GM19240 (cell line): Measurements from ENCODE around the gene EOLA2.
"Not testable (repeated sequence)": the region's sequence is repeated elsewhere in the genome, so short reads cannot be mapped to it uniquely, and the experiment has no call there.

Experiments
- DNase-seq: peaks from one replicate; pipeline ENCODE4 v3.0.0; 2011; ENCODE audit warnings: low spot score; ENCODE audit not compliant: insufficient read length

EOLA2 gene

DNA sequence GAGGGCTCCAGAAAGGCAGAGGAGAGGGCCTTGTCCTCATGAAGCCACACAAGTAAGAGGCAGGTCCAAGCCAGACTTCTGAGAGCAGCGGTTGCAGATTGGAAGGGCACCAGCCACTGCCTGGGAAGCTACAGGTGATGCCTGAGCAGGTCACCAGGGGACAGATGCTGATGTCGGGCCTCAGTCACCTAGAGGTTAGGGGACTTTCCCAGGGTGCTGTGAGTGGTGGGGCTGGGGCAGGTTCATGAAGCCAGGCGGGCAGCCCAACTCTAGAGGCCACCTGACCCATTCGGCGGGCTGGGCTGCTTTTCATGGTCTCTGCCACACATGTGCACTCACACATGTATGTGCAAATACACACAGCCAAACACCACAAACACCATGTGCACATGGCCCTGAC, 5.3 kb downstream of the EOLA2 start:
- DNase-seq: not testable (repeated sequence)

- not testable (repeated sequence) for DNase-seq
Measured at GRCh38 chrX:149932150-149932549, 6.1 kb downstream of the EOLA2 start.

DNA sequence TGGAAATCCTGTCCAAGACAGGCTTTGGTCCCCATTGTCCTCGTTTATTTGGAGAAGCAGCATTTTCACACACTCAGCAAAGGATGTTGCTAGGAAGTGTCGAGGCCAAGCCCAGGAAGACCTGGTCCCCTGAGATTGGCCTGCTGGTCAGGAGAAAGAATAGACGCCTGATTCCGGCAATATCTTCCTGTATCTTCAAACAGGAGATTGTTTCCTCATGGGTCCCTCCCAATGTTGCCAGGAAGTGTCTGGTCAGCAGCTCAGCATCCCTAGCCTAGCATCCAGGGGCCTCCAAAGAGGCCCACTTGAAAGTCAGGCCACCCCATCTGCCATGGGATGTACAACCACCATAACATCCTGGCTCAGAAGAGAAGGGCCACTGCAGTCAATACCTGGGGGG, 6.9 kb downstream of the EOLA2 start:
- DNase-seq: not testable (repeated sequence)

GRCh38 chrX:149929400-149929799, 8.9 kb downstream of the EOLA2 start, which contains the start of gene HSFX4:
TSS of gene HSFX4 (plus strand) at chrX:149929573. CDS start at chrX:149929645, 72 bp downstream.
- not testable (repeated sequence) for DNase-seq

- DNase-seq: not testable (repeated sequence)
Measured at GRCh38 chrX:149928635-149929034, 9.7 kb downstream of the EOLA2 start.

- DNase-seq: not testable (repeated sequence)
Measured at GRCh38 chrX:149927964-149928258, 10.4 kb downstream of the EOLA2 start.

GRCh38 chrX:149927245-149927963, 10.9 kb downstream of the EOLA2 start:
- DNase-seq: not testable (repeated sequence)

- DNase-seq: not testable (repeated sequence)
Measured at GRCh38 chrX:149924434-149924833, 13.9 kb downstream of the EOLA2 start.

- DNase-seq: not testable (repeated sequence)
Measured at GRCh38 chrX:149923836-149924235, 14.5 kb downstream of the EOLA2 start.

DNA sequence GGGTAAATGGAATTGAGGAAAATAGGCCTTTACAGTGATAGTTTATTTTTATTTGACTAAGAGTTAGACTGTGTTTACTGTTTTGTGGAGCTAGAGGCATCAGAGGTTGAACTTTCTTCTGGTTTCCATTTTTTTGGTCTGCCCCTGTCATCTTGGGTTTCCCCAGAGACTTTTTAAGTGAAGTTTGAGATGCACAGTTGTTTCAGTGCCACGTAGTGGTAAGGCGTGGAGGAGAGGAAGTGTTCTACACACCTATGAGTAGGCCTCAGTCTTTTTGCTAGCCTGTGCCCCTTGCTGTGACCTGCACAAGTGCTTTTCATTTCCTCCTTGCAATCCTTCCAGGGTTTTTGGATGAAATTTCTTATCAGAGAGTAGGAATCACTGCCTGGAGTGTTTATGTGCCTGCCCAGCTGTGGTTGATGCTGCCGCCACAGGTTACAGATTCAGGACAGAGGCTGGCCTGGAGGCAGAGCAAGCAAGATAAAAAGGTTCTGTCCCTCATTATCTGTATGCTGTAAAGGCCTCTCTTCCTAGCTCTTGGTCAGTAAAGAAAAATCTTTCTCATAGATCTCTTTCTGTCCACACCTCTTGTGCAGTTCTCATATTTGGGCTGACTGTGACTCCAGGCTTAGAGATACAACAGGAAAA, 21.4 kb downstream of the EOLA2 start:
- no peak for DNase-seq

- DNase-seq: no peak
Measured at GRCh38 chrX:149910178-149910695, 28.1 kb downstream of the EOLA2 start.

DNA sequence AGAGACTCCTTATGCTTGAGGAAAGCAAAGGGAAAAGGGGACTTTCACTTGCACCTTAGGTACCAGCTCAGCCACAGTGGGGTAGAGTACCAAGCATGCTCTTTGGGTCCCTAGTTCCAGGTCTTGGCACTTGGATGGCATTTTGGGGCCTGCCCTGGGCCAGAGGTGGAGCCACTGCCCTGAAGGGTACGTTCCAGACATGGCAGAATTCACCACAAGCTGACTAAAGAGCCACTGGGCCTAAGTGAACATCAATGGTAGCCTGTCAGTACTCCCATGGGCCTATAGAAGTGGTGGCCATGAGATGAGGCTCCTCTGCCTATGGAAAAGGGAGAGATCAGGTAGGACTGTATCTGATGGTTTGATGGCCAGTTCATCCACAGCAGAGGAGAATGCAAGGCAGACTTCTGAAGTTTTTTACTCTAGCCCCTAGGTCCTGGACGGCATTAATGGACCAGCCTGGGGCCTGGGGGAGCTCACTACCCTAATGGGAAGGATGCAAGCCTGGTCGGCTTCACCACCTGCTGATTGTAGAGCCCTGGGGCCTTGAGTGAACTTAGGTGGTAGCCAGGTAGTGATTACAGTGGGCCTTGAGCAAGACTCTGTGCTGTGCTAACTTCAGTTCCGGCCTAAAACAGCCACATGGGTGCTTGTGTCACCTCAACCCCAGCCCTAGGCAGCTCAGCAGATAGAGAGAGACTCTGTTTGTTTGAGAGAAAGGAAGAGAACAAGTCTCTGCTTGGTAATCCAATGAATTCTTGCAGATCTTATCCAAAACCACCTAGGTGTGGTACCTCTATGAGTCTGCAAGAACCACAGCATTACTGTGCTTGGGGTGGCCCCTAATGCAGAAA, 28.7 kb downstream of the EOLA2 start:
- no peak for DNase-seq

DNA sequence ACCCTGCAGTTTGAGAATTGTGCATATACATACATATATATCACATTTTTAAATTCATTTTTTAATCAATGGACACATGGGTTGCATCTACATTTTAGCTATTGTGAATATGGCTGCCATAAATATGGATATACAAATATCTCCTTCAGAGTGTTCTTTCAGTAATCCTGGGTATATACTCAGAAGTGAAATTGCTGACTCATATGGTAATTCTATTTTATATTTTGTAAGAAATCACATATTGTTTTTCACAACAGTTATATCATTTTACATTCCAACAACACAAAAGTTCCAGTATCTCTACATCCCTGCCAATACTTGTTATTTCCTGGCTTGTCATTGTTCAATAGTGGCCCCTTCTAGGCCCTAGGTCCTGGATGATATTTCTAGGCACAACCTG, 29.6 kb downstream of the EOLA2 start:
- no peak for DNase-seq

DNA sequence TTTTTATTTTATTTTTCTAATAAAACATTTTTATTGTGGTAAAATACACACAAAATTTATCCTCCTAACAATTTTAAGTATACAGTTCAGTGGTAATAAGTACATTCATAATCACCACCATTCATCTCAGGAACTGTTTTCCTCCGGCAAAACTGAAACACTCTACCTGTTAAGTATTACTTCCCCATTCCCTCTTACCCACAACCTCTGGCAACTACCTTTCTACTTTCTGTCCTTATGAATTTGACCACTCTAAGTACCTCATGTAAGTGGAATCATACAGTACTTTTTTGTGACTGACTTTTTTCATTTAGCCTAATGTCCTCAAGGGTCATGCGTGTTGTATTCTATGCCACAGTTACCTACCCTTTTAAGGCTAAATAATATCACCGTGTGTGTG, 30.0 kb downstream of the EOLA2 start:
- no peak for DNase-seq

GRCh38 chrX:149903889-149904748, 34.2 kb downstream of the EOLA2 start:
- no peak for DNase-seq

GRCh38 chrX:149898554-149898953, 39.7 kb downstream of the EOLA2 start:
- no peak for DNase-seq

DNA sequence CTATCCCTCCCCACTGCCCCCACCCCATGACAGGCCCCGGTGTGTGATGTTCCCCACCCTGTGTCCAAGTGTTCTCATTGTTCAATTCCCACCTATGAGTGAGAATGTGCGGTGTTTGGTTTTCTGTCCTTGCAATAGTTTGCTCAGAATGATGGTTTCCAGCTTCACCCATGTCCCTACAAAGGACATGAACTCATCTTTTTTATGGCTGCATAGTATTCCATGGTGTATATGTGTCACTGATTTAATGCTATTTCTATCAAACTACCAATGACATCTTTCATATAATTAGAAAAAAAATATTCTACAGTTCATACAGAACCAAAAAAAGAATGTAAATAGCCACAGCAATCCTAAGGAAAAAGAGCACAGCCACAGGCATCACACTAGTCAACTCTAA, 47.5 kb downstream of the EOLA2 start:
- not testable (repeated sequence) for DNase-seq
